GM20000 (cell line): Measurements from ENCODE around the gene SCUBE1.
"Not testable (repeated sequence)": the region's sequence is repeated elsewhere in the genome, so short reads cannot be mapped to it uniquely, and the experiment has no call there.

ENCODE experiments used
- DNase-seq: peaks from one replicate; pipeline ENCODE4 v3.0.0; 2012; ENCODE audit warnings: low spot score
- TF ChIP-seq, protein P1 (sequence below): IDR thresholded peaks from 2 replicates; pipeline ENCODE4 v1.5.1; 2012; ENCODE audit warnings: mild to moderate bottlenecking, control low read depth; ENCODE audit errors: extremely low read depth, missing control alignments

SCUBE1 gene

GRCh38 chr22:43356881-43357280, 13.7 kb upstream of the SCUBE1 start:
- TF ChIP-seq, protein P1, sequence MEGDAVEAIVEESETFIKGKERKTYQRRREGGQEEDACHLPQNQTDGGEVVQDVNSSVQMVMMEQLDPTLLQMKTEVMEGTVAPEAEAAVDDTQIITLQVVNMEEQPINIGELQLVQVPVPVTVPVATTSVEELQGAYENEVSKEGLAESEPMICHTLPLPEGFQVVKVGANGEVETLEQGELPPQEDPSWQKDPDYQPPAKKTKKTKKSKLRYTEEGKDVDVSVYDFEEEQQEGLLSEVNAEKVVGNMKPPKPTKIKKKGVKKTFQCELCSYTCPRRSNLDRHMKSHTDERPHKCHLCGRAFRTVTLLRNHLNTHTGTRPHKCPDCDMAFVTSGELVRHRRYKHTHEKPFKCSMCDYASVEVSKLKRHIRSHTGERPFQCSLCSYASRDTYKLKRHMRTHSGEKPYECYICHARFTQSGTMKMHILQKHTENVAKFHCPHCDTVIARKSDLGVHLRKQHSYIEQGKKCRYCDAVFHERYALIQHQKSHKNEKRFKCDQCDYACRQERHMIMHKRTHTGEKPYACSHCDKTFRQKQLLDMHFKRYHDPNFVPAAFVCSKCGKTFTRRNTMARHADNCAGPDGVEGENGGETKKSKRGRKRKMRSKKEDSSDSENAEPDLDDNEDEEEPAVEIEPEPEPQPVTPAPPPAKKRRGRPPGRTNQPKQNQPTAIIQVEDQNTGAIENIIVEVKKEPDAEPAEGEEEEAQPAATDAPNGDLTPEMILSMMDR, result no peak
- DNase-seq, result no peak

- DNase-seq, result not testable (repeated sequence)
Observed at GRCh38 chr22:43355688-43356087, 12.5 kb upstream of the SCUBE1 start.

DNA sequence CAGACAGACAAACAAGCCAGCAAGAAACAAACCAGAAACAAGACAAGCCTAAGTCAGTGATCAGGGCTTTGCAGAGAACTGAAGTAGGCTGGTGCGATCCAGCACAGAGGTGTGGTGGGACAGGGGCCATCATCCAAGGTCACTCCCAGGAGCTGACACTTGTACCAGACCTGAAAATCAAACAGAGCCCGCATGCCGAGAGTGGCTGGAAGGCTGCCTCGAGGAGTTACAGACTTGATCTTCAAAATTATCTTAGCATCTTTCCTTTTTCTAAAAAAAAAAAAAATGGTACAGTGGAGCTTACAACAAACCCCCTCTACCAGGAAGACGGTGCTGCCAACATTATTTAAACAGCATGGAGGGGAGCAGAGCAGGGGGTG, 8.8 kb upstream of the SCUBE1 start:
- TF ChIP-seq, protein P1, result no peak

GRCh38 chr22:43349636-43350035, 6.5 kb upstream of the SCUBE1 start:
- no peak for DNase-seq
- TF ChIP-seq, protein P1, result no peak

More for the DNA sequence above, 8.8 kb upstream of the SCUBE1 start:
- DNase-seq, result no peak

- TF ChIP-seq, protein P1, result peak; percentile 61
- peak; percentile 85 for DNase-seq
Observed at GRCh38 chr22:43346521-43346929, 3.4 kb upstream of the SCUBE1 start.

DNA sequence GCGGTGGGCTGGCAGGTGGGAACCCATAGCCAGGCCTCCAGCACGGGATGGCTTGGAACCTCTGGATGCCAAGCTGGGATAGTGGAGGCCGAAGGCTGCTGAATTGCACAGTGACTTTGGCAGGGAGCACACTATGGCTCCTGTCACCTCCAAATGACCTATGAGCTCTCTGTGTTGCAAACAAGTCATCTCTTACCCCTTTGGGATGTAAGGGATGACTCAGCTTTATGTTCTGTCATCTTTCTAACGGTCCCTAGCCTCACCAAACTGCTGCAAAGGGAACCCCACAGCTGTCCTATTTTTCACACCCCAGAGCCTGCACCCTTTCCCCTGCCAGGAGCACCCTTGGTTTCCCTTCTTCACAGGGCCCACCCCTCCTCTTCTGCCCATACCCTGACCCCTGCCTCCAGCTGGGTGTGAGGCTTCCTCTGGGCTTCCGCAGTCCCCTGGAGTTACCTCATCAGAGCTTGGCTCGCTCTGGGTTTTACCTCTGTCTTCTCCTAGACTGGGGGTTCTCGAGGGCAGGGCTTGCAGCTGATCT, 2.7 kb upstream of the SCUBE1 start:
- DNase-seq, result peak; percentile 54
- TF ChIP-seq, protein P1, result no peak

- no peak for DNase-seq
- TF ChIP-seq, protein P1, result no peak
Observed at GRCh38 chr22:43345356-43345755, 2.2 kb upstream of the SCUBE1 start.

DNA sequence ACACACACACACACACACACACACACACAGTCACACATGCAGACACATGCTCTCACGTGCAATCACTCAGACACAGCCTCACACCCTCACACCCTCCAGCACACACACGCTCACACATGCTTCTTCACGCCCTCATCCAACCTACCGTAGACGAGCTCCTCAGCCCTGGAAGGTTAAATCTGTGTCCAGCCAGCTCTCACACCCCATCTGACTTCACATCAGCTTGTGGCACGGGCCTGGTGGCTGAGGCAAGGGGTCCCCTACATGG, 1.3 kb upstream of the SCUBE1 start:
- DNase-seq, result no peak

More for the DNA sequence above, 1.3 kb upstream of the SCUBE1 start:
- TF ChIP-seq, protein P1, result no peak
